GM12878 (cell line): Measurements from ENCODE around the gene GOLGA6B. TPM values are rescaled to one million over a fixed set of nuclear protein-coding genes. Genes with fewer than 3 reads are reported as not detected.
"Not testable (repeated sequence)": the region's sequence is repeated elsewhere in the genome, so short reads cannot be mapped to it uniquely, and the experiment has no call there.

Source experiments
- ATAC-seq: fragments of 200-7000 bp; cut with Tn5 transposase; 3 replicates; pipeline ENCODE4 v1.9.1; 2020; ENCODE audit warnings: mild to moderate bottlenecking, moderate library complexity
- BruUV-seq: library from RNA; stranded (reverse); fragments of 400-500 nt; replicated peaks from 2 replicates; lab custom pipeline; 2021; lab: Mats Ljungman, UMichigan
- CTCF ChIA-PET: fragments of 300-600 bp; sonication (Branson Sonifier 250); formaldehyde crosslinking; extraction: SDS; loops from one replicate; lab custom pipeline; 2021; ENCODE audit warnings: inconsistent platforms; lab: Yijun Ruan, JAX
- POLR2A ChIA-PET: fragments of 350-600 bp; formaldehyde crosslinking; extraction: SDS; loops from one replicate; lab custom pipeline; 2021; ENCODE audit warnings: inconsistent platforms; lab: Charles Lee
- RAD21 ChIA-PET: fragments of 300-600 bp; sonication (Branson Sonifier 250); formaldehyde crosslinking; loops from one replicate; lab custom pipeline; 2023; ENCODE audit warnings: antibody characterized with exemption; ENCODE audit not compliant: unreplicated experiment; lab: Charles Lee
- SMC1A ChIA-PET: fragments of 300-600 bp; sonication (Branson Sonifier 250); formaldehyde crosslinking; loops from one replicate; lab custom pipeline; 2023; ENCODE audit not compliant: unreplicated experiment, uncharacterized antibody; lab: Charles Lee
- DNase-seq: peaks from one replicate; pipeline ENCODE4 v3.0.0-alpha.2; 2011; ENCODE audit warnings: low read depth, low spot score
- FAIRE-seq: peaks from 3 replicates; lab custom pipeline; 2011; peaks lifted over from hg19 to GRCh38; lab: Jason Lieb, UNC
- H2AFZ ChIP-seq: 2 replicates; pipeline ENCODE4 v1.6.0; 2011; ENCODE audit warnings: low read depth, low read length, control low read depth; ENCODE audit not compliant: control insufficient read depth
- H3K27ac ChIP-seq: 2 replicates; pipeline ENCODE4 v1.5.1; 2011; ENCODE audit warnings: control low read depth; ENCODE audit not compliant: control insufficient read depth, insufficient read depth
- H3K27me3 ChIP-seq, 2 experiments: replicated peaks in 1 of 2; 2 replicates each; pipeline versions ENCODE4 v1.6.0 to v1.6.1; 2011; ENCODE audit warnings: low read length in 1 of 2; ENCODE audit not compliant: control insufficient read depth in 2 of 2, insufficient read depth in 2 of 2
- H3K36me3 ChIP-seq, 2 experiments: 2 replicates each; pipeline ENCODE4 v1.5.1; 2011; ENCODE audit warnings: low read length in 1 of 2; ENCODE audit not compliant: control insufficient read depth in 2 of 2, insufficient read depth in 2 of 2
- H3K4me1 ChIP-seq: 2 replicates; pipeline ENCODE4 v1.6.1; 2011; ENCODE audit warnings: mild to moderate bottlenecking, low read length, moderate library complexity, mixed read lengths; ENCODE audit not compliant: control insufficient read depth, insufficient read depth
- H3K4me2 ChIP-seq: 2 replicates; pipeline ENCODE4 v1.6.0; 2011; ENCODE audit warnings: control low read depth; ENCODE audit not compliant: control insufficient read depth, insufficient read depth
- H3K4me3 ChIP-seq: fragments of 200-600 bp; sonication (generic); 2 replicates; pipeline ENCODE4 v1.5.1; 2016
- H3K79me2 ChIP-seq: 2 replicates; pipeline ENCODE4 v1.6.0; 2011; ENCODE audit warnings: low read length; ENCODE audit not compliant: control insufficient read depth, insufficient read depth
- H3K9ac ChIP-seq: 2 replicates; pipeline ENCODE4 v1.8.0; 2011; ENCODE audit warnings: low read length, control low read depth, mixed read lengths; ENCODE audit not compliant: control insufficient read depth, insufficient read depth
- H3K9me3 ChIP-seq: replicated peaks from 3 replicates; pipeline ENCODE4 v1.5.1; 2011; ENCODE audit warnings: mild to moderate bottlenecking, low read length; ENCODE audit not compliant: control insufficient read depth, insufficient read depth
- H4K20me1 ChIP-seq: 2 replicates; pipeline ENCODE4 v1.6.0; 2011; ENCODE audit not compliant: control insufficient read depth, insufficient read depth
- CTCF ChIP-seq, 3 experiments: IDR thresholded peaks in 2 of 3; conservative IDR thresholded peaks in 1 of 3; 2 replicates each; pipeline ENCODE4 v1.5.1; 2011; ENCODE audit warnings: low read depth in 3 of 3, low read length in 3 of 3, mild to moderate bottlenecking in 3 of 3, control low read depth in 2 of 3, moderate library complexity in 2 of 3, inconsistent platforms in 1 of 3, mixed read lengths in 1 of 3; ENCODE audit not compliant: control insufficient read depth in 2 of 3, insufficient read depth in 1 of 3; ENCODE audit errors: extremely low read depth in 1 of 3
- WGBS: methylation state at CpG from one replicate; pipeline ENCODE4 v1.1.6; 2016; ENCODE audit warnings: low lambda C conversion rate; ENCODE audit not compliant: insufficient replicate concordance, insufficient coverage; ENCODE audit errors: missing lambda C conversion rate; 5-methylcytosine and 5-hydroxymethylcytosine counted together
- in situ Hi-C: fragments of 300-500 bp; cut with MboI; formaldehyde crosslinking; loops from 9 replicates; pipeline ENCODE4 v1.14.3; 2018; ENCODE audit warnings: mixed read lengths
- intact Hi-C: fragments of 100-400 bp; cut with micrococcal nuclease; formaldehyde crosslinking; loops from one replicate; pipeline ENCODE4 v1.14.2; 2022; ENCODE audit not compliant: unreplicated experiment
- polyA plus RNA-seq, 11 experiments: library from polyadenylated mRNA; depleted of rRNA in 4 of 11; unstranded in 6 of 11; stranded (reverse) in 5 of 11; fragments of >200 nt; fragmentation: Nextera tagmentation in 4 of 11; fragmentation: Illumina TruSeq in 1 of 11; extraction: Ambion mirVana in 4 of 11; extraction: Trizol in 1 of 11; gene quantifications; 1 replicate in 1 of 11; 2 replicates in 10 of 11; pipeline versions ENCODE4 v1.2.1 to v1.2.3, GENCODE V29; 2011 to 2016; ENCODE audit warnings: inconsistent platforms in 2 of 11, missing spikeins in 2 of 11, low read depth in 1 of 11
- total RNA-seq, 4 experiments: library from RNA; depleted of rRNA in 3 of 4; stranded (reverse); fragments of >200 nt in 3 of 4; fragmentation: Illumina TruSeq in 1 of 4; extraction: Trizol in 1 of 4; gene quantifications; 2 replicates each; pipeline versions ENCODE4 v1.2.1 to v1.2.3, GENCODE V29; 2013 to 2021

GOLGA6B gene
- total and polyA plus RNA-seq, 10 of the 15 experiments (the other 5 are each of a cell fraction or from before 2014, with no cell fraction given): not detected

- BruUV-seq, POLR2A ChIA-PET, H3K4me2 ChIP-seq, H3K4me1 ChIP-seq, H2AFZ ChIP-seq, SMC1A ChIA-PET, H3K79me2 ChIP-seq, H3K27me3 ChIP-seq, H3K27ac ChIP-seq, H3K4me3 ChIP-seq, DNase-seq, H4K20me1 ChIP-seq, FAIRE-seq, intact Hi-C loops, H3K9me3 ChIP-seq, H3K9ac ChIP-seq, H3K36me3 ChIP-seq, RAD21 ChIA-PET: not testable (repeated sequence)
- in situ Hi-C loops: loop anchor here (5.0 kb wide), 1 partner anchor 44 kb away; no protein-coding TSS in a partner anchor
- ATAC-seq: peak; percentile 58; the same call in 1 of the 3 replicates
- TF ChIP-seq CTCF (IDR thresholded peaks at IDR 0.05 in 2 of 3, conservative IDR thresholded peaks at IDR 0.05 in 1 of 3; ENCODE audit: control insufficient read depth in 2 of 3, extremely low read depth in 1 of 3, insufficient read depth in 1 of 3, low read depth in 3 of 3, low read length in 3 of 3): peak in 2 of 3 experiments; percentile 13 to 21; a peak in 2 of 6 replicates
- WGBS: 42% methylated on average over 11 of the region's 11 CpGs
- CTCF ChIA-PET: interaction anchor here (0.7 to 0.8 kb wide), 2 partner anchors 28 kb away, joined by 3 read pairs; no protein-coding TSS in a partner anchor
Observed at GRCh38 chr15:72628249-72629067, 26.0 kb upstream of the GOLGA6B start.

DNA sequence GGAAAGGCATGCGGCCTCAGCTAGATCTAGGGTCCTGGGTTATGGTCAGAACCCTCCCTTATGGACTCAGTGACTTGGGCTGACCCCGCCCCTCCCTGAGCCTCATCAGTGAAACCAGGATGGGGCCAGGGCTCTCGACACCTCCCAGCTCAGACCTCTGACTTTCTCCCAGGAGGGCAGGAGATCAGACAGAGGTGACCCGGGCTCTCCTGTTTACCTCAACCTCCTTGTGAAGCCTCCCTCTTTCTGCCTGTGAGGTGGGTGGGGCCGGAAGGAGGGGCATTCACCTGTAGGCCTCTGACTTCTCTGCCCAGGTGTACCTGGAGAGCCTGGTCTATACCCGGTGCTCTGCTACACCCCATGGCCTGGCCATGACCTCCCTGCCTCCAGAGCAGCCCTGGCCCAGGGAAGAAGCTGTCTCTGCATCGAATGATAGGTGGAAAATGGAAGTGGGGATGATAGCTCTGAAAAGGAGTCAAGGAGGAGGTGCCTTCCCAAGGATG, 25.4 kb upstream of the GOLGA6B start:
- H3K36me3 ChIP-seq, RAD21 ChIA-PET, DNase-seq, SMC1A ChIA-PET, BruUV-seq, H2AFZ ChIP-seq, H3K4me1 ChIP-seq, ATAC-seq, POLR2A ChIA-PET, H3K4me2 ChIP-seq, H3K27me3 ChIP-seq, H3K4me3 ChIP-seq, FAIRE-seq, H3K79me2 ChIP-seq, H3K27ac ChIP-seq, H3K9ac ChIP-seq, H4K20me1 ChIP-seq, intact Hi-C loops, H3K9me3 ChIP-seq: not testable (repeated sequence)
- CTCF ChIA-PET: interaction anchor here (0.7 kb wide), 1 partner anchor 29 kb away, joined by 3 read pairs; no protein-coding TSS in a partner anchor
- 10% methylated on average over 6 of the region's 7 CpGs for WGBS
- in situ Hi-C loops: loop anchor here (5.0 kb wide), 1 partner anchor 43 kb away; no protein-coding TSS in a partner anchor
